Measurements from ENCODE around the gene PLA2G3. TPM values are rescaled to one million over a fixed set of nuclear protein-coding genes. Genes with fewer than 3 reads are reported as not detected.

The PLA2G3 gene
- total RNA-seq, 1 experiment from 2014 or later: not detected

DNA sequence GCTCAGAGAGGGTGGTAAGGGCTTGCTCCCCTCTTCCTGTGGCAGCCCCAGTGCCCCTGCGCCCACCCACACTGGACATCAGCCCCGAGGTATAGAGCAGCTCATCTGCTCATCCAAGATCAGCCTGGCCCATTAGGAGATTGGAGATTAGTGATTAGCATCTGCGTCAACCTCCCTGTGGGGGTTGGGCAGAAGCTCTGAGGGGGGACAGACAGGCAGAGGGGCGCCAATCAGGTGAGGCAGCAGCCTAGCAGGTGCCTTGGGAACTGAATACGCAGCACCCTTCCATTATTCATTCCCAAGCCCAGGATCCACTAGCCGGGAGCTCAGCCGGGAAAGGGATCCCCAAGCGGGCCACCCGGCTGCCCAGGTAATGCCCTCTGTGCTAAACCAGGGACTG, 48.1 kb downstream of the PLA2G3 start (continued):
- TF ChIP-seq EGR1 (IDR thresholded peaks at IDR 0.05; ENCODE audit: low read depth): no peak

DNA sequence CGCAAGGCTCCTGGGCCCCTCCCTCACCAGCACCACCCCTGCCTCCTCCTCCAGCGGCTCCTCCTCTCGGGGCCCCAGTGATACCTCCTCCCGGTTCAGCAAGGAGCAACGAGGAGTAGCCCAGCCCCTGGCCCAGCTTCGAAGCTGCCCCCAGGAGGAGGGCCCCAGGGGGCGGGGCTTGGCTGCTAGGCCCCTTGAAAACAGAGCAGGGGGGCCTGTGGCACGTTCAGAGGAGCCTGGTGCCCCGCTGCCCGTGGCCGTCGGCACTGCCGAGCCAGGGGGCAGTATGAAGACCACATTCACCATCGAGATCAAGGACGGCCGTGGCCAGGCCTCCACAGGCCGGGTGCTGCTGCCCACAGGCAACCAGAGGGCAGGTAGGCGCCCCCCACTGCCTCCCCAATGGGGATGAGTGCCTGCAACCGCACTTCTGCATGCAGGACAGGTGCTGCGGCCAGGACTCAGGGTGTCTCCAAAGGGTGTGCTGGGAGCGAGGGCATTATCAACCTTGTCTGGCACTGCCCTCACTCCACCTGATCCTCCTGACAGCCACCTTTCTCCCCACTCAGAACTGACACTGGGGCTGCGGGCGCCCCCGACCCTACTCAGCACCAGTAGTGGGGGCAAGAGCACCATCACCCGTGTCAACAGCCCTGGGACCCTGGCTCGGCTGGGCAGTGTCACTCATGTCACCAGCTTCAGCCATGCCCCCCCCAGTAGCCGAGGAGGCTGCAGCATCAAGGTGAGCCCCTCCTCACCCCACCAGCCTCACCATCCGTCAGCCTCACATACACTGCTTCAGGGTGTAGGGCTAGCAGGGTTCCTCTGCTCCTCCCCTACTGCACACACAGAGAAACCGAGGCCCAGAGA, 49.0 kb downstream of the PLA2G3 start:
- RAD21 ChIA-PET (ENCODE audit: low non-redundant PET in 1 of 2, low total read pairs in 2 of 2, uncharacterized antibody in 2 of 2, unreplicated experiment in 2 of 2): no interaction called here
- no peak overlapping the region for H3K9ac ChIP-seq (ENCODE audit: low read length)
- DNase-seq (ENCODE audit: low read depth, low spot score): no peak
- no peaks in the 10 kb centered on the region for H3K27me3 ChIP-seq (ENCODE audit: insufficient read depth, low read length)
- POLR2A ChIA-PET: no interaction called here
- peaks cover 10% of the 10 kb centered on the region for H3K79me2 ChIP-seq (ENCODE audit: insufficient read depth, low read length)
- peaks cover 40 to 55% of the 10 kb centered on the region in 2 experiments; a peak in 3 of 4 replicates for H3K36me3 ChIP-seq (ENCODE audit: control insufficient read depth in 1 of 2, insufficient read depth in 2 of 2, low read length in 2 of 2)
- no peaks in the 10 kb centered on the region for H3K9me3 ChIP-seq (ENCODE audit: control insufficient read depth in 1 of 2, insufficient read depth in 1 of 2, low read depth in 1 of 2, low read length in 2 of 2)
- no peak overlapping the region for H3K4me2 ChIP-seq (ENCODE audit: low read length)
- no peak overlapping the region for H3K27ac ChIP-seq (ENCODE audit: low read depth, low read length)
- peaks cover 0 to 8% of the 10 kb centered on the region in 2 experiments; a peak in 2 of 4 replicates for H3K4me1 ChIP-seq (ENCODE audit: control insufficient read depth in 1 of 2, insufficient read depth in 2 of 2, low read length in 2 of 2)
- TF ChIP-seq CEBPB (IDR thresholded peaks at IDR 0.05; ENCODE audit: low read depth): no peak
- no peak for TF ChIP-seq FOSL1 (IDR thresholded peaks at IDR 0.05; ENCODE audit: low read depth)
- no peak for TF ChIP-seq SIN3A (IDR thresholded peaks at IDR 0.05; ENCODE audit: low read depth)
- TF ChIP-seq ELF1 (IDR thresholded peaks at IDR 0.05; ENCODE audit: borderline replicate concordance, low read depth): no peak
- TF ChIP-seq, protein P1, sequence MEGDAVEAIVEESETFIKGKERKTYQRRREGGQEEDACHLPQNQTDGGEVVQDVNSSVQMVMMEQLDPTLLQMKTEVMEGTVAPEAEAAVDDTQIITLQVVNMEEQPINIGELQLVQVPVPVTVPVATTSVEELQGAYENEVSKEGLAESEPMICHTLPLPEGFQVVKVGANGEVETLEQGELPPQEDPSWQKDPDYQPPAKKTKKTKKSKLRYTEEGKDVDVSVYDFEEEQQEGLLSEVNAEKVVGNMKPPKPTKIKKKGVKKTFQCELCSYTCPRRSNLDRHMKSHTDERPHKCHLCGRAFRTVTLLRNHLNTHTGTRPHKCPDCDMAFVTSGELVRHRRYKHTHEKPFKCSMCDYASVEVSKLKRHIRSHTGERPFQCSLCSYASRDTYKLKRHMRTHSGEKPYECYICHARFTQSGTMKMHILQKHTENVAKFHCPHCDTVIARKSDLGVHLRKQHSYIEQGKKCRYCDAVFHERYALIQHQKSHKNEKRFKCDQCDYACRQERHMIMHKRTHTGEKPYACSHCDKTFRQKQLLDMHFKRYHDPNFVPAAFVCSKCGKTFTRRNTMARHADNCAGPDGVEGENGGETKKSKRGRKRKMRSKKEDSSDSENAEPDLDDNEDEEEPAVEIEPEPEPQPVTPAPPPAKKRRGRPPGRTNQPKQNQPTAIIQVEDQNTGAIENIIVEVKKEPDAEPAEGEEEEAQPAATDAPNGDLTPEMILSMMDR (IDR thresholded peaks at IDR 0.05 in 2 of 3, conservative IDR thresholded peaks at IDR 0.05 in 1 of 3; ENCODE audit: borderline replicate concordance in 1 of 3, insufficient read depth in 1 of 3, low read depth in 2 of 3, low read length in 2 of 3): no peak
- TF ChIP-seq POLR2A (IDR thresholded peaks at IDR 0.05; ENCODE audit: borderline replicate concordance, extremely low read depth, insufficient read depth, insufficient read length): no peak
- TF ChIP-seq, protein P2, sequence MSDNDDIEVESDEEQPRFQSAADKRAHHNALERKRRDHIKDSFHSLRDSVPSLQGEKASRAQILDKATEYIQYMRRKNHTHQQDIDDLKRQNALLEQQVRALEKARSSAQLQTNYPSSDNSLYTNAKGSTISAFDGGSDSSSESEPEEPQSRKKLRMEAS (IDR thresholded peaks at IDR 0.05): no peak
- no peak for TF ChIP-seq SRF (IDR thresholded peaks at IDR 0.05; ENCODE audit: low read depth)
- no peak for TF ChIP-seq POLR2AphosphoS5 (IDR thresholded peaks at IDR 0.05; ENCODE audit: low read depth, low read length)
- TF ChIP-seq RAD21 (IDR thresholded peaks at IDR 0.05; ENCODE audit: low read depth): no peak
- no peak for TF ChIP-seq EZH2 (IDR thresholded peaks at IDR 0.05)
- TF ChIP-seq ZNF274 (IDR thresholded peaks at IDR 0.05; ENCODE audit: low read depth, low read length): no peak
- TF ChIP-seq SP1 (IDR thresholded peaks at IDR 0.05; ENCODE audit: low read depth): no peak
- no peak for TF ChIP-seq EGR1 (IDR thresholded peaks at IDR 0.05; ENCODE audit: low read depth)
- BruUV-seq (replicated peaks): no TSS peak
- CTCF ChIA-PET: no interaction called here
- H3K9me2 ChIP-seq (ENCODE audit: insufficient read depth): no peaks in the 10 kb centered on the region
- no peak overlapping the region for H3K4me3 ChIP-seq (replicated peaks in 1 of 2; ENCODE audit: low read depth in 1 of 2, low read length in 2 of 2)
- no peak overlapping the region for H2AFZ ChIP-seq (ENCODE audit: low read depth, low read length, poor library complexity, severe bottlenecking)
- ATAC-seq: no peak
- intact Hi-C loops (cut with micrococcal nuclease): no loop called here
- no peaks in the 10 kb centered on the region for H4K20me1 ChIP-seq (ENCODE audit: insufficient read depth)

Data from HCT116 (cell line).